ENCODE measurements around the gene TBC1D1. TPM values are rescaled to one million over a fixed set of nuclear protein-coding genes. Genes with fewer than 3 reads are reported as not detected.

TBC1D1 gene
- total and polyA plus RNA-seq, 2 donors (not counting 3 experiments of a cell fraction or from before 2014, with no cell fraction given): 63.5 to 116 TPM

DNA sequence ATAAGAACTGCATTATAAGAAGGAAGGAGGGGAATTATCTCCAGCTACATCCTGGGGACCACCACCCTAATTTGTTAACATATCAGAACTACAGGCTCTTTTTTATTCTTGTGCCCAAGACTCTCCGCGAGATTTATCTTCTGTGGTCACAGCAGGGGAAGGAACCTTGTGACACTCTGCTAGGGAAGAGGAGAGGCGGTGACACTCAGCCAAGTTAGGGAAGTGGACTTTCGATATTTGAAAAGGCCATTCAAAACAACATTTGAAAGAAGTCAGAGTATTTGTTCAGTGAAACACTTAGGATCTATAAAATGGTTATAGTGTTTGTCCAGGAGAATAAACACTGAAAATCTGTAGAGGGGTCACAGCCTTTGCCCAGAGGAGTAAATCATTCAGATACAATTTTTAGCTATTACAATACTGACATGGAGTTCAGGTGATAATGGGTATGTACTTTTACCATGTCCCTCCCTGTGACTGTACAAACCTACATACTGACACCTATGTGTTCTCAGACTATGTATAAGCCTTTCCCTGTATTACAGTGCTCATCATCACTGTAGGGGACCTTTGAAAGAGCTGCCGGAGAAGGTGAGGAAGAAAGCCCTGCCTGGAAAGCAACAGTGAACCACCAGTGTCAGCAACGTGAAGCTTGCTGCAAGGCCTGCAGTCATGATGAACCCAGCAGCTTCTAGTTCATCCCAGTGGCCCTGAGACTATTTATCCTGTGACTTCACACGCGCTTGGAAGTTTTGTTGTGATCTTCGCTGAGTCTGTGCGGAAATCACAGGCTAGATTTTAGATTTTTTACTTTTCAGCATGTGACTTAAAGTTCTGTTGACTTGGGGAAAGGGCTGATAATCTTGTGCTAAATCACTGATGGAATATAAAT is 60.8 kb downstream of the TBC1D1 start:
- no peak overlapping the region for H3K4me3 ChIP-seq (replicated peaks in 1 of 3; ENCODE audit: insufficient read depth in 1 of 3, low read depth in 1 of 3, low read length in 3 of 3)
- H2AFZ ChIP-seq (ENCODE audit: low read depth, low read length): no peak overlapping the region
- CTCF ChIA-PET: interaction anchor here (0.6 kb wide), 1 partner anchor 25 kb away, joined by 3 read pairs; no protein-coding TSS in a partner anchor
- no peaks in the 10 kb centered on the region for H3K27me3 ChIP-seq (ENCODE audit: control insufficient read depth in 2 of 2, insufficient read depth in 2 of 2, low read length in 2 of 2)
- H3K36me3 ChIP-seq (ENCODE audit: control insufficient read depth in 2 of 2, extremely low read depth in 1 of 2, insufficient read depth in 2 of 2, low read length in 2 of 2): no peaks in the 10 kb centered on the region
- no peak for FAIRE-seq
- TF ChIP-seq EZH2 (IDR thresholded peaks at IDR 0.05; ENCODE audit: borderline replicate concordance, low read depth, low read length, severe bottlenecking) (no peak), POLR2AphosphoS5 (IDR thresholded peaks at IDR 0.05; ENCODE audit: insufficient read depth, low read depth, low read length) (no peak), GATA2 (IDR thresholded peaks at IDR 0.05; ENCODE audit: insufficient read depth, insufficient read length, low read depth, low read length) (no peak), MYC (IDR thresholded peaks at IDR 0.05; ENCODE audit: low read depth, low read length) (no peak), FOS (IDR thresholded peaks at IDR 0.05; ENCODE audit: borderline replicate concordance, insufficient read depth, low read length) (no peak), JUN (IDR thresholded peaks at IDR 0.05; ENCODE audit: borderline replicate concordance, insufficient read depth, insufficient read length, low read depth) (no peak), POLR2A (IDR thresholded peaks at IDR 0.05; ENCODE audit: low read depth, low read length) (no peak)
- TF ChIP-seq, protein P1, sequence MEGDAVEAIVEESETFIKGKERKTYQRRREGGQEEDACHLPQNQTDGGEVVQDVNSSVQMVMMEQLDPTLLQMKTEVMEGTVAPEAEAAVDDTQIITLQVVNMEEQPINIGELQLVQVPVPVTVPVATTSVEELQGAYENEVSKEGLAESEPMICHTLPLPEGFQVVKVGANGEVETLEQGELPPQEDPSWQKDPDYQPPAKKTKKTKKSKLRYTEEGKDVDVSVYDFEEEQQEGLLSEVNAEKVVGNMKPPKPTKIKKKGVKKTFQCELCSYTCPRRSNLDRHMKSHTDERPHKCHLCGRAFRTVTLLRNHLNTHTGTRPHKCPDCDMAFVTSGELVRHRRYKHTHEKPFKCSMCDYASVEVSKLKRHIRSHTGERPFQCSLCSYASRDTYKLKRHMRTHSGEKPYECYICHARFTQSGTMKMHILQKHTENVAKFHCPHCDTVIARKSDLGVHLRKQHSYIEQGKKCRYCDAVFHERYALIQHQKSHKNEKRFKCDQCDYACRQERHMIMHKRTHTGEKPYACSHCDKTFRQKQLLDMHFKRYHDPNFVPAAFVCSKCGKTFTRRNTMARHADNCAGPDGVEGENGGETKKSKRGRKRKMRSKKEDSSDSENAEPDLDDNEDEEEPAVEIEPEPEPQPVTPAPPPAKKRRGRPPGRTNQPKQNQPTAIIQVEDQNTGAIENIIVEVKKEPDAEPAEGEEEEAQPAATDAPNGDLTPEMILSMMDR (IDR thresholded peaks at IDR 0.05; ENCODE audit: extremely low read depth in 1 of 2, insufficient read depth in 1 of 2, low read depth in 1 of 2, low read length in 2 of 2): no peak
- TF ChIP-seq, protein P2, sequence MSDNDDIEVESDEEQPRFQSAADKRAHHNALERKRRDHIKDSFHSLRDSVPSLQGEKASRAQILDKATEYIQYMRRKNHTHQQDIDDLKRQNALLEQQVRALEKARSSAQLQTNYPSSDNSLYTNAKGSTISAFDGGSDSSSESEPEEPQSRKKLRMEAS (IDR thresholded peaks at IDR 0.05; ENCODE audit: insufficient read depth, insufficient read length): no peak
- no peaks in the 10 kb centered on the region for H3K79me2 ChIP-seq (ENCODE audit: control insufficient read depth, insufficient read depth, low read length)
- no peak overlapping the region for H3K9ac ChIP-seq (replicated peaks; ENCODE audit: extremely low read depth, insufficient read depth, low read length)
- no peak for DNase-seq (ENCODE audit: low read depth, low spot score)
- H3K4me1 ChIP-seq (ENCODE audit: control insufficient read depth, extremely low read depth, insufficient read depth, low read length): no peaks in the 10 kb centered on the region
- no peaks in the 10 kb centered on the region for H3K9me3 ChIP-seq (replicated peaks; ENCODE audit: control insufficient read depth, insufficient read depth, low read length)
- no peaks in the 10 kb centered on the region for H4K20me1 ChIP-seq (replicated peaks; ENCODE audit: control insufficient read depth, extremely low read depth, insufficient read depth, low read length)
- POLR2A ChIA-PET: no interaction called here
- no TSS peak for BruUV-seq (replicated peaks)
- dilution Hi-C loops (cut with MboI; ENCODE audit: extremely low pct_ligation_motif_present, low sequenced_read_pairs) (no loop called here), intact Hi-C loops (cut with micrococcal nuclease) (no loop called here)
- no peaks in the 10 kb centered on the region for H3K9me1 ChIP-seq (replicated peaks; ENCODE audit: control insufficient read depth, extremely low read depth, insufficient read depth, low read length)
- no peak overlapping the region for H3K27ac ChIP-seq (ENCODE audit: insufficient read depth, low read depth, low read length)
- H3K4me2 ChIP-seq (ENCODE audit: insufficient read depth, low read length): no peak overlapping the region

All from endothelial cell of umbilical vein (primary cell).